GM12872 (cell line): ENCODE data around the gene SLIT1.

Experiments
- CTCF ChIP-seq: IDR thresholded peaks from 3 replicates; pipeline ENCODE4 v1.5.1; 2011; ENCODE audit warnings: low read depth, mild to moderate bottlenecking, low read length, moderate library complexity; ENCODE audit not compliant: insufficient read depth

SLIT1 gene

GRCh38 chr10:97012470-97012869 lies 173.3 kb downstream of the SLIT1 start:
- no peak for TF ChIP-seq CTCF

GRCh38 chr10:97011397-97011796 lies 174.4 kb downstream of the SLIT1 start:
- no peak for TF ChIP-seq CTCF

- no peak for TF ChIP-seq CTCF
Measured at GRCh38 chr10:97010695-97011206, 175.0 kb downstream of the SLIT1 start.

GRCh38 chr10:97007417-97007816 lies 178.3 kb downstream of the SLIT1 start:
- no peak for TF ChIP-seq CTCF

- TF ChIP-seq CTCF = no peak
Measured at GRCh38 chr10:97006364-97006763, 179.4 kb downstream of the SLIT1 start.

GRCh38 chr10:97005349-97005748 lies 180.4 kb downstream of the SLIT1 start:
- no peak for TF ChIP-seq CTCF

GRCh38 chr10:97004591-97004990 lies 181.2 kb downstream of the SLIT1 start:
- TF ChIP-seq CTCF = no peak
